G401 (cell line): ENCODE measurements around the gene LDLRAD4. TPM values are rescaled to one million over a fixed set of nuclear protein-coding genes. Genes with fewer than 3 reads are reported as not detected.
A peak's percentile ranks its signal among the peaks of the same experiment; 100 is the strongest.

Source experiments
- DNase-seq: peaks from one replicate; pipeline ENCODE4 v3.0.0-alpha.2; 2015; ENCODE audit warnings: low spot score
- in situ Hi-C: cut with HindIII; loops from 2 replicates; pipeline ENCODE4 v1.10.0; 2016; ENCODE audit warnings: low sequenced_read_pairs, mixed read lengths
- total RNA-seq: library from RNA; depleted of rRNA; stranded (reverse); fragments of >200 nt; shearing (Covaris generic); gene quantifications from 2 replicates; pipeline ENCODE4 v1.2.3, GENCODE V29; 2014

The LDLRAD4 gene
- total RNA-seq, 1 experiment from 2014 or later = not detected

- in situ Hi-C loops = no loop called here
These were observed 236.9 kb downstream of the LDLRAD4 start for GRCh38 chr18:13455471-13455870.

GRCh38 chr18:13455960-13456481 lies 237.5 kb downstream of the LDLRAD4 start:
- peak; percentile 88 for DNase-seq
- in situ Hi-C loops = no loop called here

More at GRCh38 chr18:13455471-13455870, 236.9 kb downstream of the LDLRAD4 start:
- DNase-seq = peak; percentile 38

GRCh38 chr18:13456736-13457271 lies 238.2 kb downstream of the LDLRAD4 start:
- in situ Hi-C loops = no loop called here
- DNase-seq = no peak

GRCh38 chr18:13457327-13457726 lies 238.8 kb downstream of the LDLRAD4 start:
- DNase-seq = no peak
- in situ Hi-C loops = no loop called here

- in situ Hi-C loops = no loop called here
- no peak for DNase-seq
These were observed 242.4 kb downstream of the LDLRAD4 start for GRCh38 chr18:13460946-13461345.

- in situ Hi-C loops = no loop called here
- no peak for DNase-seq
These were observed 242.9 kb downstream of the LDLRAD4 start for GRCh38 chr18:13461469-13461868.

- in situ Hi-C loops = no loop called here
- no peak for DNase-seq
These were observed 243.4 kb downstream of the LDLRAD4 start for GRCh38 chr18:13461936-13462335.

- DNase-seq = no peak
- in situ Hi-C loops = no loop called here
These were observed 244.1 kb downstream of the LDLRAD4 start for GRCh38 chr18:13462686-13463085.

GRCh38 chr18:13463526-13464210 lies 245.1 kb downstream of the LDLRAD4 start:
- in situ Hi-C loops = no loop called here
- DNase-seq = peak; percentile 35

GRCh38 chr18:13464432-13465123 lies 246.0 kb downstream of the LDLRAD4 start:
- in situ Hi-C loops = no loop called here

GRCh38 chr18:13465124-13465446 lies 246.5 kb downstream of the LDLRAD4 start:
- in situ Hi-C loops = no loop called here
- no peak for DNase-seq

More at GRCh38 chr18:13464432-13465123, 246.0 kb downstream of the LDLRAD4 start:
- DNase-seq = peak; percentile 57

- in situ Hi-C loops = no loop called here
- peak; percentile 66 for DNase-seq
These were observed 246.9 kb downstream of the LDLRAD4 start for GRCh38 chr18:13465476-13465875.

- in situ Hi-C loops = no loop called here
- DNase-seq = no peak
These were observed 252.1 kb downstream of the LDLRAD4 start for GRCh38 chr18:13470516-13471197.

GRCh38 chr18:13471198-13471845 lies 252.8 kb downstream of the LDLRAD4 start:
- DNase-seq = peak; percentile 52
- in situ Hi-C loops = no loop called here

GRCh38 chr18:13471971-13472628 lies 253.5 kb downstream of the LDLRAD4 start:
- in situ Hi-C loops = no loop called here
- DNase-seq = peak; percentile 61

GRCh38 chr18:13473751-13474150 lies 255.2 kb downstream of the LDLRAD4 start:
- DNase-seq = no peak
- in situ Hi-C loops = no loop called here

GRCh38 chr18:13474336-13474735 lies 255.8 kb downstream of the LDLRAD4 start:
- DNase-seq = no peak
- in situ Hi-C loops = no loop called here

- in situ Hi-C loops = no loop called here
- DNase-seq = no peak
These were observed 256.5 kb downstream of the LDLRAD4 start for GRCh38 chr18:13474907-13475545.
